ENCODE data around the gene BDH1.
"Not testable (repeated sequence)": the region's sequence is repeated elsewhere in the genome, so short reads cannot be mapped to it uniquely, and the experiment has no call there.

BDH1 gene

GRCh38 chr3:197485143-197485542 lies 70.6 kb downstream of the BDH1 start:
- DNase-seq (ENCODE audit: low read depth): no peak

- DNase-seq (ENCODE audit: low read depth): no peak
These were observed 71.4 kb downstream of the BDH1 start for GRCh38 chr3:197484204-197484901.

DNA sequence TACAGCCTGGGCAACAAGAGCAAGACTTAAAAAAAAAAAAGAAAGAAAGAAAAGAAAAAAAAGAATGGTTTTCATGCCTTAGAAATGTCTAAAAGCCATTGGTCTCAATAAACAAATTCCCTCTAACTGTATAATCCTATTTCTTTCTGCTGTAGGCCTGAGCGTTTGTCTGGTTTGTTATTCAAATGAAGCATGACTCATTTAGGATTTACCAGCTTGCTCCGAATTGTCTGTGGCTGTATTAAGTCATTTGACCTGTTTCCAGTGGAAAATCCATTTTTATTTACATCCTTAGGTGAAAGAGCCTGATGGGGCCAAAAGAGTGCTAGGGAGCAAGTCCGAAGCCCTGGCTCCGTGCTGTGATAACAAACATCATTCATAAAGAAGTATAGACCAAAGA lies 73.8 kb downstream of the BDH1 start:
- DNase-seq (ENCODE audit: low read depth): no peak

DNA sequence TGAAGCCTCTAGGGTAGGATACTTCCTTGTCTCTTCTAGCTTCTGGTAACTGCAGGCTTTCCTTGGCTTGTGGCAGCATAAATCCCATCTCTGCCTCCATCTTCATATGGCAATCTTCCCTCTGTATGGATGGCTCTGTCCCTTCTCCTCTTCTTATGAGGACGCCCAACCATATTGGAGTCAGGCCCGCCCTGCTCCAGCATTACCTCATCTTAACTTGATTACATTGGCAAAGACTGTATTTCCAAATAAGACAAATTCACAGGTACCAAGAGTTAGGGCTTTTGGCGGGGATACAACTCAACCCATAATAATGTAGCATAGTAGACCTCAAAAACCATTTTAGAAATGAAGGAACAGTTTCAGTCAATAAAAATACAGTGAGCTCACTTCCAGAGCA lies 75.4 kb downstream of the BDH1 start:
- no peak for DNase-seq (ENCODE audit: low read depth)

GRCh38 chr3:197478746-197479668 lies 76.8 kb downstream of the BDH1 start:
- DNase-seq (ENCODE audit: low read depth): no peak

DNA sequence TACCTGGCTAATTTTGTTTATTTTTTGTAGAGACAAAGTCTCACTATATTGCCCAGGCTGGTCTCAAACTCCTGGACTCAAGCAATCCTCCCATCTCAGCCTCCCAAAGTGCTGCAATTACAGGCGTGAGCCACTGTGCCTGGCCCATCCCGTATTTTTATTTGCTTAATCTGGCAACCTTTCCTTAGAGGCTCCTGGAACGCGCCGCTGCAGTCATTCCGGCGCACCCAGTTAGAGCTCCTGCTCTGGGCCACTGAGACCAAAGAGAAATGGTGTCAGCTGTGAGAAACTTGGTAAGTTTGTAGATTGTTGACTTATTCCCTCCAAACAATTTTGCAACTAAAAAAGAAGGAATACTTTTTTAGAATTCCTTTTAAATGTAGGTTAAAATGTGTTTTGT lies 78.0 kb downstream of the BDH1 start:
- DNase-seq (ENCODE audit: low read depth): not testable (repeated sequence)

DNA sequence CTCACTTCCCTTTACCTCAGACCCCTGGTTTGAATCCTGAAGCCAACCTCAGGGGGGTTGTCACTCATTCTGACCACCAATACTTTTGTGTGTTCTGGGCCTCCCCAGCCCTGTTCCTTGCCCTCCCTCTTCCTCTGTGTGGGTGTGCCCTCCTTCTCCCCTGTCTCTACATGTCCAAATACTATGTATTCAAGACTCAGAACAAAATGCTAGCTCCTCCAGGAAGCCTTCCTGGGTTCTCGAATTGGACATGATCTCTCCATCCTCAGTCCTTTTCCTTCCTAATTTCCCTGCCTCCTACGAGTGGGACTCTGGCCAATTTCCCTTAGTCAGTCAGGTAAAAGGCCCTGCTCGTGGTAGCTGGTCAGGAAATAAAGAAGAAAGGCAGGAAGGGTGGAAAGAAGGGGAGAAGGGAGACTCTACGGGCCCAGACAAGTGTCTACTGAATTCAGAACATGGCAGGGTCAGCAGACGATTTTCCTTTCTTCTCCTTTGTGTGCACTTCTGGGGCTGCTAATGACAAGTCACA lies 79.7 kb downstream of the BDH1 start:
- no peak for DNase-seq (ENCODE audit: low read depth)

DNA sequence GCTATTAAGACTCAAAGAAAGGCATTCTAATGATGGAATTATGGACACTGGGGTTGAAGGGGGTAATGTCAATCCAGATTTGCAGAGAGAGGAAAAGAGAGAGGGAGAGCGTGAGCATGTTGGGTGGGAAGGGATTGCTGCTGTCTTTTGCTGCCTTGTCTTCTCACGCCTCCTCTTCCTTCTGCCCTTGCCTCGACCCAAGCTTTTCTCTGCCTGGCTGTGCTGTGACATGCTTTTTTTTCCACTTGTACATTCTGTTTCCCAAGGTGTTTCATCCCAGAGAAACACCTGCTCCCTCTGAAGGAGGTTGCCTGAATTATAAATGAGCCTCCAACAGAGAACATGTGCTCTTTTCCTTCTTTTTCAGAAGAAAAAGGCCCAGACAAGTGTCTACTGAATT lies 80.3 kb downstream of the BDH1 start:
- DNase-seq (ENCODE audit: low read depth): no peak

- no peak for DNase-seq (ENCODE audit: low read depth)
These were observed 83.6 kb downstream of the BDH1 start for GRCh38 chr3:197472151-197472550.

GRCh38 chr3:197471221-197472010 lies 84.4 kb downstream of the BDH1 start:
- no peak for DNase-seq (ENCODE audit: low read depth)

GRCh38 chr3:197468866-197469382 lies 86.8 kb downstream of the BDH1 start:
- DNase-seq (ENCODE audit: low read depth): no peak

DNA sequence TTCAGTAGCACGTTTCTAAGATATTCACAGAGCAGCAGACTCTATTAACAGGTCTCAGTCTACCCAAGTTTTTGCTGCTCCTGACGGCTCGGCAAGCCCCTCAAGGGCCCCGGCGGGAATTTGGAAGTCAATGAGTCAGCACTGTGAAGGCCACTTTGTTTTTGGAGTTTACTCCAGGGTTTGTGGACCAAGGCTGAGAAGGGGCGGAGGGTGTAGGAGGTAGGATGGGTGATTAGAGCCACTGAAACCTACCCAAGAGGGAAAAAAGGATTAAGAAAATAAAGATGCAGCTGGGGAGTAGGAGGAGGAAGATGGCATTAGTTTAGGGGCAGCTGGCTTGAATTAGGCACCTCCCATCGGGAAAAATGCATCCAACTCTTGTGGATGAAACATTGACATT lies 87.6 kb downstream of the BDH1 start:
- no peak for DNase-seq (ENCODE audit: low read depth)

DNA sequence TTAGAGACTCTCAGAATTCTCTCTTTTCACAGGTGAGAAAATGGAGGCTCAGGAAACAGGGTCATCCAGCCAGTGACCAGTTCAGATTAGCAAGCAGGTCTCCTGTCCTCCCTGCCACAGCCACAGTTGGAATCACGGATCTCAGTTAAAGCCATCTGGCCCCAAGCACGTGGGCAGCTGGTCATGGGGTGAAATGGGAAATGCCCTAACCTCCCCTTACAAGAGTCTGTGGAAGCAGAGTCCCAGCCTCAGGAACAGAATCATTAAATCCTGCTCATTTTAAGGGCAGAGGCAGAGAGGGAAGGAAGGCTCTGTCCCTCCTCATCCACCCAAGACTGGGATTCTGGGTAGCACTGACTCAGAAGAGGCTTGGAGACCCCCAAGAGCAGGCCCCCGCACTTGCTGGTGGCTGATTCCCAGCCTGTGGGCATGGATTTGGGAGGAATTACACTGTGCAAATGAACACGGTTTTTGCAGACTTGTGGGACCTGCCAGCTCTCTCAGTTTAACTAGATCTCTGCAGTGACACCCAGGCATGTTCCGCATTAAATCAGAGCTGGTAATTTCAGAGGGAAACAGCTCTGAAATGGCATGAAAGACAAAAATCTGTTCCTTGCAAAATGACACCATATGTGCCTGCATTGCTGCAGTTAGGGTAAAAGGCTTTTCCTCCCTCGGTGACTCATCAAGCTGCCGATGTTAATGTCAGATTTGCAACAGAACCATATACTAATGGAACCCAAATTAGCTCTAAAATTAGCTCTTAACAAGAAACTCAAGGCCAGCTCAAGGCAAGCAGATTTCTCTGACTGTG lies 89.0 kb downstream of the BDH1 start:
- DNase-seq (ENCODE audit: low read depth): no peak

DNA sequence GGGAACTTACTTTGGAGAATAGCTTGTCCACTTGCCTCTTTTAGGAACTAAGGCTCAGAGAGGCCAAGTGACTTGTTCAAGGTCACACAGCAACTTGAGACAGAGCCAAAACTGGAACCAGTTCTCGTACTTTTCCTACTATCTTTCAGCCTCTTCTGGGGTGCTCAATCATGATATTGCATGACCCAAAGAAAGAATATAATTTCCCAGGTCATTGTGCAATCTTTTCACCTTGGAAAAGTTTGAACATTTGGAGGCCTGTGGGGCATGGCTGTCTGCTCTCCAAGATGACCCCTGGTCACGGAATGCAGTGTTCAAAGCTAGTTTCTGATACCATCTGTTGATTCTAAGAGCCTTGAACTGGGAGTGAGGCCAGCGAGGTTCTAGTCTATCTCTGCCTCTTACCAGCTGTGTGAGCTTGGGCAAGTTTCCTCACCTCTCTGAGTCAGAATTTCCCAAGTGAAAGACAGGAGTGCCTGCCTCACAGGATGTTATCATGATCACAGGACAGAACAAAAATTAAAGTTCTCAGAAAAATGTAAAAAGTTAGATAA lies 89.7 kb downstream of the BDH1 start:
- no peak for DNase-seq (ENCODE audit: low read depth)

DNA sequence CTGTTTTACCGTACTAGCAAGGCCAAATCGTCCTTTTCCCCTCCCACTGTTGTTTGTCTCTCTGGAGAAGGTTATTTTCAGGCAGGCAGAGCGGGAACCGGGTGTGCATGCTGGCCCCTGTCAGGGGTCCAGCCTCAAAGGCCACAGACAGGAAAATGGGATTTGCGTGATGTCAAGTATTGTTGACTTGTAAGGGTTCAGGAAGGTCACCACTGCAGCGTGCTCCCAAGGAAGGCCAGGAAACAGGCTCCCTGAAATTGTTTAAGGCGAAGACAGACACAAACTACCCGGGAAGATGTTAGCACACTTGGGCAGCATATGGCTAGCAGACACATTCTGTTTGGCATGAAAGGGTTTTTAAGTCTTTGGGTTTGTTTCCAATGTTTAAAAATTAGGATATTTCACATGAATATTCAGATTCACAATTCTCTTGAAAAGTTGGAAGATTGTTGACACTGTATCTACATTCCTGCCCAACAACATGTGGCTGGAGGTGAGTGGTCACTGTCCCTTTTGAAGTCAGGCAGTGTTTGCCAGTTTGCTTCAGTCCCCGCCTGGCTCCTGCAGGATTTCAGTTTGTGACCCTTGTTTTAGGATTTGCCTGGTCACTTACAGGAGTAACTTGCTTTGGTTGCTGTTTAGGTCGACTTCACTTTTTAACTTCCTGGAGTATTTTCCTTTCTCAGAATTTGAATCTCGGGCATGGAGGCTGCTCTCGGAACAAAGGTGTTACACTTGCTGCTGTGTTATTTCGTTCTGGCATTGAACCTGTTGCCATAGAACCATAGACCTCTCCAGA lies 90.4 kb downstream of the BDH1 start:
- DNase-seq (ENCODE audit: low read depth): no peak

DNA sequence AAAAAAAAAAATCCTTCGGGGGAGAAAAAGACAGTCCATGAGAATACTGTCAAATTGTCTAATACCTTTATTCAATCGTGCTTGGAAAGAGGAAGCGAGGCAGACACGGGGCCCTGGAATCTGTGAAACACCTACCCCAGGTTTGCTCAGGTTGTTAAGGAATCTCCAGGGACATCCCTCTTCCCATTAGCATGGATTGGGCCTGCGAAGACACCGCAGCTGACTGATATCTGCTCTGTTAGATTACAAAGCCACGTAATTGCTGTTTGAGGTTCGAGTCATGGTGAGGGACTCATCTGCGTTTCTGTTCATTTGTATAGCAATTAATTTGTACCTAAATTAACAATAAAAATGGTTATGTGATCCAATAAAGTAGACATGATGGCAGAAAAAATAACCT lies 91.0 kb downstream of the BDH1 start:
- DNase-seq (ENCODE audit: low read depth): no peak

DNA sequence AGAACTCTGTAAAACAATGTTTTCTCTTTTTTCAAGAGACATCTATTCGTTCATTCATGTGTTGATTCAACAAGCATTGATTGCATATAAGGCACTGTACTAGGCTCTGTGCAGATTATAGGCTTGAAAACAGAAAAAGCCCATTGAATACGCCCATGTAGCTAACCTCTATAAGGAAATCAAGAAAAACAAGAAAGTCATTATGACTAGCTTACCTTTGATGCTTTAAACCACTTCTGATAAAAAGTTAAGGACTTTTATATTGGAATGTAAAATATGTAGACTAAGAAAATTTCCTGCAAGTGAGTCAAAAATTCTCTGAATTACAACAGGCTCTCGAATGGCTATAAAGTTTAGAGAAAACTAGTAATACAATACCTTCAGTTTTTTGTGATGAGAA lies 92.5 kb downstream of the BDH1 start:
- no peak for DNase-seq (ENCODE audit: low read depth)

DNA sequence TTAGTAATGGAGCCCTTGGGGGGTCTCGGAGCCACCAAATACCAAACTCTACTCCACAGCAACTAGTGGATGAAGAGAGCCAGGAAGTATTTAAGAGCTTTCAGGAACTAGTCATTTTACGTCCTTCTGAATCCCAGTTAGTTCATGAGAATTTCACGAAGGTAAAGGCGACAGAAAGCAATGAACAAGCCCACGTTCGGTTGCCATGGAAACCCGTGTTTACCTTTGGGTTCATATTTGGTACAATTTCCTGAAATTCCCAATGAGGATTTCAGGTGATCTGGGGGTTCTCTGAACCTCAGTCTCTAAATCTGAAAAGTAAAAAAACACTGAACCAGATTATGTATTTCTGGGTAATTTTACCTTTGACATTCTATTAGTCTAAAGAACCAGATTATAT lies 93.0 kb downstream of the BDH1 start:
- no peak for DNase-seq (ENCODE audit: low read depth)

DNA sequence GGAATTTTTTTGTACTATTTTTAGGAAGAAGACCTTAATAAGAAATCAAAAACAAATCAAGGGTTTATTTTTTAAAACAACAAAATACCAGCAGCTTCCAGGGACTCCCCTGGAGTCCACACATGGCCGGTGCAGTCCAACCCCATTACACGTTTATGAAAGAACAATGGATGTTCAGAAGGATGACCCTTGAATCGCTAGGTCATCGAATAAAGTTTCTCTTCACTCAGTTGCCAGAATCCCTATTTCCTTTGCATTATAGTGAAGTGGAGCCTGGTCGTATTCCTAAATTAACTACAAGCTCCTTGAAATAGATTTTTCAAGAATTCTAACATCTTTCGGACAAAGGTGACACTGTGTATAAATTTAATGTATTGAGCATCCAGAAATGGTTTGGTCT lies 95.1 kb downstream of the BDH1 start:
- DNase-seq (ENCODE audit: low read depth): no peak

DNA sequence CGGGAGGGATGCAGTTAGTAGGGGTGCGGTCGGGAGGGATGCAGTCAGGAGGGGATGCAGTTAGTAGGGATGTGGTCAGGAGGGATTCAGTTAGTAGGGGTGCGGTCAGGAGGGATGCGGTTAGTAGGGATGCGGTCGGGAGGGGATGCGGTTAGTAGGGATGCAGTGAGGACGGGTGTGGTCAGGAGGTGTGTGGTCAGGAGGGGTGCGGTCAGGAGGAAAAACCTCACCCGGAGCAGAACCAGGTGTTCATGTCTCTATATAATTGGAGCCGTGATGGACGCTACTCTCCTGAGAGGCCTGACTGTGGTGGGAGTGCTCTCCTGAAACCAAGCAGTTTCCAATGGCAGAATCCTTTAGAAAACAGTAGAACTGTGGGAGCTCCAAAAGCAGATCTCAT lies 95.8 kb downstream of the BDH1 start:
- DNase-seq (ENCODE audit: low read depth): no peak
